ENCODE data around the gene CACNG7.
A peak's percentile ranks its signal among the peaks of the same experiment; 100 is the strongest.

Gene CACNG7

GRCh38 chr19:53878776-53879139, 30.3 kb upstream of the CACNG7 start:
- no peak for DNase-seq (ENCODE audit: low spot score)

GRCh38 chr19:53879140-53880081, 29.7 kb upstream of the CACNG7 start:
- peak; percentile 95 for DNase-seq (ENCODE audit: low spot score)

- no peak for DNase-seq (ENCODE audit: low spot score)
Measured at GRCh38 chr19:53880711-53881481, 28.2 kb upstream of the CACNG7 start.

GRCh38 chr19:53881482-53882390, 27.3 kb upstream of the CACNG7 start, which contains the start of gene PRKCG:
PRKCG (plus strand) TSS chr19:53882197; CDS start chr19:53882495, 298 bp downstream.
- peak; percentile 70 for DNase-seq (ENCODE audit: low spot score)

- DNase-seq (ENCODE audit: low spot score): no peak
Measured at GRCh38 chr19:53882391-53883050, 26.6 kb upstream of the CACNG7 start.

GRCh38 chr19:53883231-53883661, 25.8 kb upstream of the CACNG7 start:
- DNase-seq (ENCODE audit: low spot score): no peak

- DNase-seq (ENCODE audit: low spot score): no peak
Measured at GRCh38 chr19:53883741-53884140, 25.3 kb upstream of the CACNG7 start.

GRCh38 chr19:53884256-53884655, 24.8 kb upstream of the CACNG7 start:
- no peak for DNase-seq (ENCODE audit: low spot score)

- no peak for DNase-seq (ENCODE audit: low spot score)
Measured at GRCh38 chr19:53885036-53885435, 24.0 kb upstream of the CACNG7 start.

- DNase-seq (ENCODE audit: low spot score): no peak
Measured at GRCh38 chr19:53892301-53892980, 16.6 kb upstream of the CACNG7 start.

- DNase-seq (ENCODE audit: low spot score): peak; percentile 64
Measured at GRCh38 chr19:53892981-53893325, 16.1 kb upstream of the CACNG7 start.

- no peak for DNase-seq (ENCODE audit: low spot score)
Measured at GRCh38 chr19:53894707-53895106, 14.4 kb upstream of the CACNG7 start.

- DNase-seq (ENCODE audit: low spot score): no peak
Measured at GRCh38 chr19:53896682-53897081, 12.4 kb upstream of the CACNG7 start.

GRCh38 chr19:53897459-53897858, 11.6 kb upstream of the CACNG7 start:
- DNase-seq (ENCODE audit: low spot score): no peak

GRCh38 chr19:53898166-53898565, 10.9 kb upstream of the CACNG7 start:
- DNase-seq (ENCODE audit: low spot score): no peak

GRCh38 chr19:53898636-53899341, 10.3 kb upstream of the CACNG7 start:
- DNase-seq (ENCODE audit: low spot score): no peak

GRCh38 chr19:53900191-53900860, 8.8 kb upstream of the CACNG7 start:
- DNase-seq (ENCODE audit: low spot score): no peak

- peak; percentile 65 for DNase-seq (ENCODE audit: low spot score)
Measured at GRCh38 chr19:53903055-53903680, 5.9 kb upstream of the CACNG7 start.

- DNase-seq (ENCODE audit: low spot score): no peak
Measured at GRCh38 chr19:53904909-53905308, 4.2 kb upstream of the CACNG7 start.

Measured in HuH-7 (cell line).